ENCODE measurements around the gene IFITM1.
"Not testable (repeated sequence)": the region's sequence is repeated elsewhere in the genome, so short reads cannot be mapped to it uniquely, and the experiment has no call there.

The IFITM1 gene

DNA sequence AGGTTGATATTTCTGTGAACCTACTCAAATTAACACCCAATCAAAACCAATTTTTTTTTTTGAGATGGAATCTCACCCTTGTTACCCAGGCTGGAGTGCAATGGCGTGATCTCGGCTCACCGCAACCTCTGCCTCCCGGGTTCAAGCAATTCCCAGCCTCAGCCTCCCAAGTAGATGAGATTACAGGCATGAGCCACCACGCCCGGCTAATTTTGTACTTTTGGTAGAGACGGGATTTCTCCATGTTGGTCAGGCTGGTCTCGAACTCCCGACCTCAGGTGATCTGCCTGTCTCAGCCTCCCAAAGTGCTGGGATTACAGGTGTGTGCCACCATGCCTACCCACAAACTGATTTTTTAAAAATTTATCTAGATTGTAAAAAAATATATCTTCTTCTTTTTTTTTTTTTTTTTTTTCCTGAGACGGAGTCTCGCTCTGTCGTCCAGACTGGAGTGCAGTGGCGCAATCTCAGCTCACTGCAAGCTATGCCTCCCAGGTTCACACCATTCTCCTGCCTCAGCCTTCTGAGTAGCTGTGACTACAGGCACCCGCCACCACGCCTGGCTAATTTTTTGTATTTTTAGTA, 14.8 kb downstream of the IFITM1 start:
- POLR2A ChIA-PET; H3K4me3 ChIP-seq (ENCODE audit: control insufficient read depth in 1 of 7, extremely low read depth in 1 of 7, insufficient read depth in 4 of 7, low read depth in 2 of 7, low read length in 6 of 7); H3K36me3 ChIP-seq (ENCODE audit: control insufficient read depth in 4 of 4, insufficient read depth in 4 of 4, low read length in 3 of 4); H3K27me3 ChIP-seq (replicated peaks in 2 of 5; ENCODE audit: control insufficient read depth in 4 of 5, insufficient read depth in 5 of 5, low read length in 4 of 5); DNase-seq; H3K9me3 ChIP-seq (ENCODE audit: control extremely low read depth in 1 of 5, control insufficient read depth in 4 of 5, insufficient read depth in 2 of 5, low read depth in 1 of 5, low read length in 4 of 5): not testable (repeated sequence)
- CTCF ChIA-PET = interaction anchor here (1.5 to 1.9 kb wide), 5 partner anchors 11 to 27 kb away, joined by 3 to 16 read pairs (median 8); no protein-coding TSS in a partner anchor
- Histone ChIP-seq H3K27ac (ENCODE audit: insufficient read depth in 1 of 2, low read depth in 1 of 2, low read length in 2 of 2, poor library complexity in 1 of 2, severe bottlenecking in 2 of 2) (peak overlapping the region in 1 of 2 experiments; percentile 71), H3K4me1 (ENCODE audit: control extremely low read depth in 1 of 4, control insufficient read depth in 4 of 4, insufficient read depth in 4 of 4, low read length in 3 of 4) (peaks cover 2 to 74% (median 32%) of the 10 kb centered on the region in 4 experiments)
- WGBS (ENCODE audit: insufficient coverage) = 100% methylated on average over 6 of the region's 15 CpGs

DNA sequence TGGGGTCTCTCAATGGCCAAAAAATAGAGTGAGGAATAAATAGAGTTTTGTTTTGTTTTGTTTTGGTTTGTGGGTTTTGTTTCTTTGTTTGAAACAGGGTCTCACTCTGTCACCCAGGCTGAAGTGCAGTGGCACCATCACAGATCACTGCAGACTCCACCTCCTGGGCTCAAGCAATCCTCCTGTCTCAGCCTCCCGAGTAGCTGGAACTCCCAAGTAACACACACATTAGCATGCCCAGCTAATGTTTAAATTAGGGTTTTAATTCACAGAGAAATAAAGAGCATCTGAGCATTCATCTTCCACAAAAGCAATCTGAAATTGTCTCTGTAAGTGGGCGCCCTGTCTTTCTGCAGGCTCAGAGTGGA, 16.0 kb downstream of the IFITM1 start:
- no peak for DNase-seq
- Histone ChIP-seq H3K4me1 (ENCODE audit: control extremely low read depth in 1 of 4, control insufficient read depth in 4 of 4, insufficient read depth in 4 of 4, low read length in 3 of 4) (peaks cover 2 to 69% (median 30%) of the 10 kb centered on the region in 4 experiments), H3K27ac (ENCODE audit: insufficient read depth in 1 of 2, low read depth in 1 of 2, low read length in 2 of 2, poor library complexity in 1 of 2, severe bottlenecking in 2 of 2) (peak overlapping the region in 1 of 2 experiments; percentile 70), H3K4me3 (ENCODE audit: control insufficient read depth in 1 of 7, extremely low read depth in 1 of 7, insufficient read depth in 4 of 7, low read depth in 2 of 7, low read length in 6 of 7) (no peak overlapping the region), H3K9me3 (ENCODE audit: control extremely low read depth in 1 of 5, control insufficient read depth in 4 of 5, insufficient read depth in 2 of 5, low read depth in 1 of 5, low read length in 4 of 5) (peaks cover 0 to 5% (median 0%) of the 10 kb centered on the region in 5 experiments), H3K36me3 (ENCODE audit: control insufficient read depth in 4 of 4, insufficient read depth in 4 of 4, low read length in 3 of 4) (no peaks in the 10 kb centered on the region), H3K27me3 (replicated peaks in 2 of 5; ENCODE audit: control insufficient read depth in 4 of 5, insufficient read depth in 5 of 5, low read length in 4 of 5) (no peaks in the 10 kb centered on the region)
- ChIA-PET POLR2A (no interaction called here), CTCF (interaction anchor here (0.9 to 1.9 kb wide), 5 partner anchors 10 to 26 kb away, joined by 3 to 16 read pairs (median 6); partner anchors contain the start of gene IFITM3)
- 100% methylated on average over 1 of the region's 2 CpGs for WGBS (ENCODE audit: insufficient coverage)

DNA sequence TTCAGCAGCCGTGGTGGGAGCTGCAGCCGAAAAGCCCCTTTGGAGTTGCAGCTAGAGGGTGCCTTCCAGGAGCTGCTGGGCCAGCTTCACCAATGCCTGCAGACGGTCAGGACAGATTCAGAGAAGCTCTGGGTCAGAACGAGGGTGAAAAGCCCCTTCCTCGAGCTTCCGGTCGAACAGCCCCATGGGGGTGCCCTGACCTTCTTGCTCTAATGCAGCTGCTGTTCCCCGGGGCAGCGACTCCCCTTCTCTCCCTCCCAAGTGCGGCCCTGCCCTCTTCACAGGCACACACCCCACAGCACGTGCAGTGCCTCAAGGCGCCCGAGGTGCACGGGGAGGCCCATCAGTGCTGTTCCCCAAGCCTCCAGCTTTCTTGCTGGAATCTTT, 16.5 kb downstream of the IFITM1 start:
- Histone ChIP-seq H3K27ac (ENCODE audit: insufficient read depth in 1 of 2, low read depth in 1 of 2, low read length in 2 of 2, poor library complexity in 1 of 2, severe bottlenecking in 2 of 2) (peak overlapping the region in 1 of 2 experiments; percentile 70), H3K4me3 (ENCODE audit: control insufficient read depth in 1 of 7, extremely low read depth in 1 of 7, insufficient read depth in 4 of 7, low read depth in 2 of 7, low read length in 6 of 7) (no peak overlapping the region), H3K9me3 (ENCODE audit: control extremely low read depth in 1 of 5, control insufficient read depth in 4 of 5, insufficient read depth in 2 of 5, low read depth in 1 of 5, low read length in 4 of 5) (peaks cover 0 to 5% (median 0%) of the 10 kb centered on the region in 5 experiments), H3K27me3 (replicated peaks in 2 of 5; ENCODE audit: control insufficient read depth in 4 of 5, insufficient read depth in 5 of 5, low read length in 4 of 5) (no peaks in the 10 kb centered on the region), H3K4me1 (ENCODE audit: control extremely low read depth in 1 of 4, control insufficient read depth in 4 of 4, insufficient read depth in 4 of 4, low read length in 3 of 4) (peaks cover 2 to 70% (median 31%) of the 10 kb centered on the region in 4 experiments), H3K36me3 (ENCODE audit: control insufficient read depth in 4 of 4, insufficient read depth in 4 of 4, low read length in 3 of 4) (no peaks in the 10 kb centered on the region)
- 96% methylated on average over 11 of the region's 14 CpGs for WGBS (ENCODE audit: insufficient coverage)
- DNase-seq = no peak
- ChIA-PET CTCF (interaction anchor here (0.9 to 1.9 kb wide), 5 partner anchors 9 to 25 kb away, joined by 3 to 16 read pairs (median 6); partner anchors contain the start of gene IFITM3), POLR2A (no interaction called here)

DNA sequence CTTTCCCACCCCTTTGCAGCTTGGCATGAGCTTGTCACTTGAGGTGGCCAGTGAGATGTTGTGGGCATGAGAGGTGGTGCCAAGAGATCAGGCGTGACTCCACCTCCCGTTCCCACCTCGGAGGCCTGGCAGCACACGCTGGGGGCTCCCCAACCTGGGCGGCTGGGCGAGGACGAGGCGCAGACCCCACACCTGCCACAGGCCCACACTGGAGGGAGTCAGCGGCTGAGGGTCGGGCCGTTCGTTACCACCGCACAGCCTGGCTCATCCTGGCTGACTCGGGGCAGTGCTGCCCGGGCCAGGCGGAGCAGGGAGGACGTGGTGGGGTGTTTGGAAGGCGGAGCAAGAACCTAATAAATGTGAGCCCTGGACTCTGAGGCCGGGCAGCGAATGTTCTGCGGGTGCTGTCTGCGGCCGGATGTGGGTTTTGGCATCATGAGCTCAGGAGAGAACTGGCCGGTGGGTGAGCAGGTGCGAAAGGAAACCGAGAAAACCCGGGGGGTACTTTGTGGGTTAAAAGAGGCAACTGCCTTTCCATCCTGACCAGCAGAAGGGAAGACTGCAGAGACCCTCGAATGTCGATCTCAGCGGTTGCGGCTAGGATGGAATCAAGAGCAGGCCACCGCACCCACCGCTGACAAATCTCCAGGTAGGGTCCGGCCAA, 17.0 kb downstream of the IFITM1 start:
- 86% methylated on average over 31 of the region's 34 CpGs for WGBS (ENCODE audit: insufficient coverage)
- no peaks in the 10 kb centered on the region for H3K36me3 ChIP-seq (ENCODE audit: control insufficient read depth in 4 of 4, insufficient read depth in 4 of 4, low read length in 3 of 4)
- ChIA-PET POLR2A (no interaction called here), CTCF (interaction anchor here (0.9 to 2.2 kb wide), 3 partner anchors 9 to 24 kb away, joined by 4 to 16 read pairs (median 6); partner anchors contain the start of gene IFITM3)
- peaks cover 2 to 73% (median 36%) of the 10 kb centered on the region in 4 experiments for H3K4me1 ChIP-seq (ENCODE audit: control extremely low read depth in 1 of 4, control insufficient read depth in 4 of 4, insufficient read depth in 4 of 4, low read length in 3 of 4)
- no peak for DNase-seq
- H3K9me3 ChIP-seq (ENCODE audit: control extremely low read depth in 1 of 5, control insufficient read depth in 4 of 5, insufficient read depth in 2 of 5, low read depth in 1 of 5, low read length in 4 of 5) = peaks cover 0 to 5% (median 0%) of the 10 kb centered on the region in 5 experiments
- no peaks in the 10 kb centered on the region for H3K27me3 ChIP-seq (replicated peaks in 2 of 5; ENCODE audit: control insufficient read depth in 4 of 5, insufficient read depth in 5 of 5, low read length in 4 of 5)
- peak overlapping the region in 1 of 2 experiments; percentile 70 for H3K27ac ChIP-seq (ENCODE audit: insufficient read depth in 1 of 2, low read depth in 1 of 2, low read length in 2 of 2, poor library complexity in 1 of 2, severe bottlenecking in 2 of 2)
- no peak overlapping the region for H3K4me3 ChIP-seq (ENCODE audit: control insufficient read depth in 1 of 7, extremely low read depth in 1 of 7, insufficient read depth in 4 of 7, low read depth in 2 of 7, low read length in 6 of 7)

DNA sequence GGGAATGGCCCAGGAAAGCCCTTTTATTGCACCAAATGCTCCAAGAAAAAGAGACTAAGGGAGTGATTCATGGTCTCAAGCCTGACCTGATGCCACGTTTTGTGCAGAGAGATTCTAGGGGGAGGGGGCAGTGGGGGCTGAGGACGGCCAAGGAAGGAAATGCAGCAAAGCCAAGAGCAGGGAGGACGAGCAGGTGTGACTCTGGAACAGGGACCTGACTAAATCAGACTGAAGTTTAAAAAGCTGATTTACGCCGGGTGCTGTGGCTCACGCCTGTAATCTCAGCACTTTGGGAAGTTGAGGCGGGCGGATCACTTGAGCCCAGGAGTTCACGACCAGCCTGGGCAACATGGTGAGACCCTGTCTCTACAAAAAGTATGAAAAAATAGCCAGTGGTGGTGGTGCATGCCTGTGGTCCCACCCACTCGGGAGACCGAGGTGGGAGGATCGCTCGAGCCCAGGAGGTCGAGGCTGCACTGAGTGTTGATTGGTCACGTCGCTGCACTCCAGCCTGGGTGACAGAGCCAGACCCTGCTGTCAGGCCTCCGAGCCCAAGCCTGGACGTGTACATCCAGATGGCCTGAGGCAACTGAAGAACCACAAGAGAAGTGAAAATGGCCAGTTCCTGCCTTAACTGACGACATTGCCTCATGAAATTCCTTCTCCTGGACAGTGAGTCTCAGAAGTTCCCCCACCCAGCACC, 17.7 kb downstream of the IFITM1 start:
- H3K4me1 ChIP-seq (ENCODE audit: control extremely low read depth in 1 of 4, control insufficient read depth in 4 of 4, insufficient read depth in 4 of 4, low read length in 3 of 4) = peaks cover 8 to 73% (median 38%) of the 10 kb centered on the region in 4 experiments
- 92% methylated on average over 17 of the region's 19 CpGs for WGBS (ENCODE audit: insufficient coverage)

DNA sequence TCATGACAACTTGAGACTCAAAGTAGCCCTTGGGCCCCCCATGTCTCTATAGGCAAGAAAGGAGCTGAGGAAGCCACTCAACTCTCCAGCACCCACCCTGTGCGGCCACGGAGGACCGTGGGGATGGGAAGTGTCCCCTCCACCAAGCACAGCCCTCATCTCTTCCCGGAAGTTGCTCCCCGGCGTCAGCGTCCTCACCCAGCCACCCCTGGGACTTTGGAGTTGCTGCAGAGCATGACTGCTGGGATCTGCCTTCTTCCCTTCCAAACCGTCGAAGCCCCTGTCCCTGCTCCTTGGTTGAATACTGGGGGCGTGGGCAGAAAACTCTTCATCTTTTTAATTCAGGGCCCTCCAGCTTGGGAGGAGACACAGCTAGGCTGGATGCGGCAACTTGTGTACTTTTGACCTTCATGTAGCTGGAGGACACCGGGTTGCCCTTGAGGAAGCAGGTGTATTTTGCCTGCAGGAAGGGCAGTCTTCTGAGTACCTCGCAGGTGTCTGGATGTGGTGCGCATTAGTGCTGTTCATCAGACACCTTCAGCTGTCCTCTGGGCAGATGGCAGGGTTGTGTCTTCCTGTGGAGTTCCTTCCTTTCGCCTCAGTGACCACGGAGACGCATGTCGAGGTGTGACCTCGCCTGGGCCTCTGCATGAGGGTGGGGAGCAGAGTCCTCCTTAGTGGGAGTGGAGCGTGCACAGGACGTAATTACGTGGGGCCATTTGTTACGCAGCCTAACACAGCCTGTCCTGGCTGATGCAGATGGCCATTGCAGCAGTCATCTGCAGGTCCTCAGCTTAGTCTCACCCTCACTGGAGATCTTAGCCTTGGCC, 19.0 kb downstream of the IFITM1 start:
- DNase-seq = no peak
- Histone ChIP-seq H3K36me3 (ENCODE audit: control insufficient read depth in 4 of 4, insufficient read depth in 4 of 4, low read length in 3 of 4) (no peaks in the 10 kb centered on the region), H3K9me3 (ENCODE audit: control extremely low read depth in 1 of 5, control insufficient read depth in 4 of 5, insufficient read depth in 2 of 5, low read depth in 1 of 5, low read length in 4 of 5) (peaks cover 0 to 5% (median 0%) of the 10 kb centered on the region in 5 experiments), H3K4me3 (ENCODE audit: control insufficient read depth in 1 of 7, extremely low read depth in 1 of 7, insufficient read depth in 4 of 7, low read depth in 2 of 7, low read length in 6 of 7) (no peak overlapping the region), H3K27ac (ENCODE audit: insufficient read depth in 1 of 2, low read depth in 1 of 2, low read length in 2 of 2, poor library complexity in 1 of 2, severe bottlenecking in 2 of 2) (no peak overlapping the region), H3K4me1 (ENCODE audit: control extremely low read depth in 1 of 4, control insufficient read depth in 4 of 4, insufficient read depth in 4 of 4, low read length in 3 of 4) (peaks cover 8 to 72% (median 34%) of the 10 kb centered on the region in 4 experiments), H3K27me3 (replicated peaks in 2 of 5; ENCODE audit: control insufficient read depth in 4 of 5, insufficient read depth in 5 of 5, low read length in 4 of 5) (no peaks in the 10 kb centered on the region)
- 92% methylated on average over 19 of the region's 23 CpGs for WGBS (ENCODE audit: insufficient coverage)
- ChIA-PET CTCF (interaction anchor here (1.0 to 2.2 kb wide), 4 partner anchors 16 to 27 kb away, joined by 3 to 4 read pairs (median 4); no protein-coding TSS in a partner anchor), POLR2A (no interaction called here)

More for the DNA sequence above, 17.7 kb downstream of the IFITM1 start:
- ChIA-PET CTCF (interaction anchor here (2.2 kb wide), 1 partner anchor 23 kb away, joined by 4 read pairs; no protein-coding TSS in a partner anchor), POLR2A (no interaction called here)
- Histone ChIP-seq H3K27ac (ENCODE audit: insufficient read depth in 1 of 2, low read depth in 1 of 2, low read length in 2 of 2, poor library complexity in 1 of 2, severe bottlenecking in 2 of 2) (no peak overlapping the region), H3K4me3 (ENCODE audit: control insufficient read depth in 1 of 7, extremely low read depth in 1 of 7, insufficient read depth in 4 of 7, low read depth in 2 of 7, low read length in 6 of 7) (no peak overlapping the region), H3K27me3 (replicated peaks in 2 of 5; ENCODE audit: control insufficient read depth in 4 of 5, insufficient read depth in 5 of 5, low read length in 4 of 5) (no peaks in the 10 kb centered on the region), H3K36me3 (ENCODE audit: control insufficient read depth in 4 of 4, insufficient read depth in 4 of 4, low read length in 3 of 4) (no peaks in the 10 kb centered on the region), H3K9me3 (ENCODE audit: control extremely low read depth in 1 of 5, control insufficient read depth in 4 of 5, insufficient read depth in 2 of 5, low read depth in 1 of 5, low read length in 4 of 5) (peaks cover 0 to 5% (median 0%) of the 10 kb centered on the region in 5 experiments)
- DNase-seq = no peak

Measured in common myeloid progenitor, CD34-positive (primary cell).